IMR-90 (cell line): ENCODE results near the gene LRRC7. TPM values are rescaled to one million over a fixed set of nuclear protein-coding genes. Genes with fewer than 3 reads are reported as not detected.

ENCODE experiments used
- ATAC-seq: fragments of 200-7000 bp; cut with Tn5 transposase; 2 replicates; pipeline ENCODE4 v1.9.1; 2020; ENCODE audit warnings: low read depth, mild to moderate bottlenecking, moderate library complexity
- BruUV-seq: library from RNA; stranded (reverse); fragments of 400-500 nt; replicated peaks from 2 replicates; lab custom pipeline; 2021; lab: Mats Ljungman, UMichigan
- CTCF ChIA-PET: fragments of 300-600 bp; formaldehyde crosslinking; extraction: SDS; loops from one replicate; lab custom pipeline; 2021; ENCODE audit warnings: antibody characterized with exemption; lab: Yijun Ruan, JAX
- POLR2A ChIA-PET: fragments of 300-600 bp; sonication (Branson Sonifier 250); formaldehyde crosslinking; loops from one replicate; lab custom pipeline; 2022; ENCODE audit warnings: antibody characterized with exemption; ENCODE audit not compliant: unreplicated experiment; lab: Charles Lee
- DNase-seq: peaks from one replicate; pipeline ENCODE4 v3.0.0; 2013
- H2AFZ ChIP-seq: replicated peaks from 2 replicates; pipeline ENCODE3; 2013; ENCODE audit warnings: low read length, mild to moderate bottlenecking; ENCODE audit not compliant: poor library complexity
- H2AK5ac ChIP-seq: 2 replicates; pipeline ENCODE4 v1.6.1; 2013; ENCODE audit warnings: low read depth, low read length, inconsistent platforms
- H2AK9ac ChIP-seq: replicated peaks from 2 replicates; pipeline ENCODE3; 2013; ENCODE audit warnings: mild to moderate bottlenecking, low read depth, low read length, moderate library complexity; ENCODE audit not compliant: poor library complexity
- H2BK120ac ChIP-seq: 2 replicates; pipeline ENCODE4 v1.6.1; 2013; ENCODE audit warnings: low read depth, low read length, inconsistent platforms
- H2BK15ac ChIP-seq: 3 replicates; pipeline ENCODE4 v1.6.1; 2013; ENCODE audit warnings: low read depth, low read length, inconsistent platforms
- H2BK20ac ChIP-seq: 2 replicates; pipeline ENCODE4 v1.6.1; 2013; ENCODE audit warnings: low read depth, mild to moderate bottlenecking, inconsistent platforms, low read length, moderate library complexity
- H2BK5ac ChIP-seq: 2 replicates; pipeline ENCODE4 v1.6.1; 2013; ENCODE audit warnings: mild to moderate bottlenecking, low read depth, low read length, inconsistent platforms; ENCODE audit not compliant: poor library complexity, severe bottlenecking
- H3K14ac ChIP-seq: replicated peaks from 2 replicates; pipeline ENCODE4 v1.6.1; 2013; ENCODE audit warnings: low read depth, low read length, inconsistent platforms
- H3K18ac ChIP-seq: 2 replicates; pipeline ENCODE4 v1.6.1; 2013; ENCODE audit warnings: low read depth, low read length, control low read depth
- H3K23ac ChIP-seq: 2 replicates; pipeline ENCODE4 v1.6.1; 2013; ENCODE audit warnings: low read depth, low read length, inconsistent platforms
- H3K27ac ChIP-seq: 2 replicates; pipeline ENCODE4 v1.5.1; 2013; ENCODE audit warnings: mild to moderate bottlenecking, control low read depth, low read length; ENCODE audit not compliant: insufficient read depth
- H3K27me3 ChIP-seq: 2 replicates; pipeline ENCODE4 v1.6.1; 2013; ENCODE audit warnings: low read length; ENCODE audit not compliant: control insufficient read depth, insufficient read depth
- H3K36me3 ChIP-seq: 2 replicates; pipeline ENCODE4 v1.6.1; 2013; ENCODE audit warnings: low read length, mixed read lengths; ENCODE audit not compliant: control insufficient read depth, insufficient read depth
- H3K4ac ChIP-seq: 2 replicates; pipeline ENCODE4 v1.6.1; 2013; ENCODE audit warnings: low read depth, low read length, inconsistent platforms
- H3K4me1 ChIP-seq: 2 replicates; pipeline ENCODE4 v1.6.1; 2013; ENCODE audit warnings: low read length, mixed read lengths; ENCODE audit not compliant: control insufficient read depth, insufficient read depth
- H3K4me2 ChIP-seq: 2 replicates; pipeline ENCODE4 v1.6.1; 2013; ENCODE audit warnings: low read depth, mild to moderate bottlenecking, control low read depth, low read length, moderate library complexity
- H3K4me3 ChIP-seq: 2 replicates; pipeline ENCODE4 v1.5.1; 2013; ENCODE audit warnings: low read depth, mild to moderate bottlenecking, control low read depth, low read length, moderate library complexity; ENCODE audit not compliant: insufficient read depth
- H3K56ac ChIP-seq: 2 replicates; pipeline ENCODE4 v1.6.1; 2013; ENCODE audit warnings: low read length, inconsistent platforms; ENCODE audit not compliant: insufficient read depth; ENCODE audit errors: extremely low read depth
- H3K79me1 ChIP-seq, 2 experiments: 2 replicates each; pipeline ENCODE4 v1.6.1; 2013; ENCODE audit warnings: low read length in 2 of 2, inconsistent platforms in 1 of 2, low read depth in 1 of 2
- H3K9ac ChIP-seq: 2 replicates; pipeline ENCODE4 v1.6.1; 2013; ENCODE audit warnings: low read depth, low read length, control low read depth
- H3K9me1 ChIP-seq: 2 replicates; pipeline ENCODE4 v1.6.1; 2013; ENCODE audit warnings: low read length, inconsistent platforms; ENCODE audit not compliant: insufficient read depth
- H3K9me3 ChIP-seq: 2 replicates; pipeline ENCODE4 v1.6.1; 2013; ENCODE audit warnings: low read length; ENCODE audit not compliant: control insufficient read depth, insufficient read depth
- H4K20me1 ChIP-seq: 2 replicates; pipeline ENCODE4 v1.6.1; 2013; ENCODE audit warnings: low read length, inconsistent platforms; ENCODE audit not compliant: insufficient read depth
- H4K5ac ChIP-seq: 2 replicates; pipeline ENCODE4 v1.6.1; 2013; ENCODE audit warnings: mild to moderate bottlenecking, low read depth, low read length, control low read depth
- H4K8ac ChIP-seq, 2 experiments: 2 replicates each; pipeline ENCODE4 v1.6.1; 2013; ENCODE audit warnings: low read depth in 2 of 2, low read length in 2 of 2, control low read depth in 1 of 2, inconsistent platforms in 1 of 2
- H4K91ac ChIP-seq: 2 replicates; pipeline ENCODE4 v1.6.1; 2013; ENCODE audit warnings: low read depth, low read length, inconsistent platforms; ENCODE audit not compliant: insufficient read depth
- BHLHE40 ChIP-seq: fragments of 150-350 bp; IDR thresholded peaks from 2 replicates; pipeline ENCODE4 v1.6.1; 2016; ENCODE audit warnings: mild to moderate bottlenecking, low read depth, low read length
- ELK1 ChIP-seq: fragments of 150-350 bp; IDR thresholded peaks from 2 replicates; pipeline ENCODE4 v1.6.1; 2016; ENCODE audit warnings: low read depth, mild to moderate bottlenecking, low read length, moderate library complexity, borderline replicate concordance
- MAFK ChIP-seq: IDR thresholded peaks from 2 replicates; pipeline ENCODE4 v1.6.1; 2012; ENCODE audit warnings: low read depth, low read length, improper control_type of control experiment
- NFE2L2 ChIP-seq: fragments of 150-350 bp; IDR thresholded peaks from 2 replicates; pipeline ENCODE4 v1.6.1; 2016; ENCODE audit warnings: low read depth, mild to moderate bottlenecking, low read length
- RAD21 ChIP-seq: IDR thresholded peaks from 2 replicates; pipeline ENCODE4 v1.6.1; 2012; ENCODE audit warnings: low read length, improper control_type of control experiment
- RCOR1 ChIP-seq: IDR thresholded peaks from 2 replicates; pipeline ENCODE4 v1.6.1; 2012; ENCODE audit warnings: mild to moderate bottlenecking, low read length, improper control_type of control experiment; ENCODE audit not compliant: insufficient replicate concordance
- RFX5 ChIP-seq: IDR thresholded peaks from 2 replicates; pipeline ENCODE4 v1.8.0; 2012; ENCODE audit warnings: low read depth, mild to moderate bottlenecking, low read length, moderate library complexity
- SMC3 ChIP-seq: fragments of 150-350 bp; IDR thresholded peaks from 2 replicates; pipeline ENCODE4 v1.6.1; 2016; ENCODE audit warnings: low read depth, mild to moderate bottlenecking, antibody characterized with exemption, low read length, moderate library complexity
- USF2 ChIP-seq: fragments of 150-350 bp; IDR thresholded peaks from 2 replicates; pipeline ENCODE4 v1.6.1; 2017; ENCODE audit warnings: mild to moderate bottlenecking, antibody characterized with exemption, low read length, low read depth
- WGBS, 2 experiments: methylation state at CpG; one replicate each; pipeline versions ENCODE4 v1.1.5 to v1.1.7; 2013; ENCODE audit warnings: missing lambda C conversion rate in 2 of 2; ENCODE audit not compliant: insufficient read length in 1 of 2; ENCODE audit errors: extremely low coverage in 2 of 2; 5-methylcytosine and 5-hydroxymethylcytosine counted together
- dilution Hi-C: fragments of 300-500 bp; cut with HindIII; formaldehyde crosslinking; loops from one replicate; pipeline ENCODE4 v1.14.3; 2018; ENCODE audit warnings: low sequenced_read_pairs; ENCODE audit not compliant: unreplicated experiment
- in situ Hi-C: fragments of 300-500 bp; cut with MboI; formaldehyde crosslinking; loops from 3 replicates; pipeline ENCODE4 v1.14.3; 2019; ENCODE audit warnings: low sequenced_read_pairs, inconsistent platforms, mixed read lengths
- intact Hi-C: fragments of 100-400 bp; cut with micrococcal nuclease; formaldehyde crosslinking; loops from 2 replicates; pipeline ENCODE4 v1.10.0; 2022
- polyA plus RNA-seq, 3 experiments: library from polyadenylated mRNA; depleted of rRNA; stranded (reverse); fragments of >200 nt; gene quantifications; 2 replicates each; pipeline ENCODE4 v1.2.3, GENCODE V29; 2012; ENCODE audit warnings: low replicate concordance in 1 of 3
- total RNA-seq: library from RNA; depleted of rRNA; stranded (reverse); fragments of >200 nt; gene quantifications from 2 replicates; pipeline ENCODE4 v1.2.3, GENCODE V29; 2012
- TF ChIP-seq, protein P1 (sequence below): conservative IDR thresholded peaks from 2 replicates; pipeline ENCODE4 v1.5.1; 2012; ENCODE audit warnings: mild to moderate bottlenecking, low read depth, low read length, improper control_type of control experiment

Gene LRRC7
- total and polyA plus RNA-seq, 2 of the 4 experiments (the other 2 are of a cell fraction) = under 0.01 to 0.02 TPM

- H2AK9ac ChIP-seq = no peak overlapping the region
- no peak overlapping the region for H4K5ac ChIP-seq
- ChIA-PET CTCF (no interaction called here), POLR2A (no interaction called here)
- no peaks in the 10 kb centered on the region for H3K9me1 ChIP-seq
- no peaks in the 10 kb centered on the region for H3K9me3 ChIP-seq
- H2BK15ac ChIP-seq = no peak overlapping the region
- H2BK5ac ChIP-seq = no peak overlapping the region
- no peak overlapping the region for H2BK120ac ChIP-seq
- H2AK5ac ChIP-seq = no peak overlapping the region
- no peak overlapping the region for H3K4me2 ChIP-seq
- H3K18ac ChIP-seq = no peak overlapping the region
- H3K4me3 ChIP-seq = no peak overlapping the region
- WGBS, 2 experiments = no CpG with 5 or more reads among the region's 2 CpGs
- TF ChIP-seq RCOR1 = no peak
- no peak for TF ChIP-seq RFX5
- TF ChIP-seq BHLHE40 = no peak
- no peak for TF ChIP-seq SMC3
- TF ChIP-seq MAFK = no peak
- no peak for TF ChIP-seq RAD21
- no peak for TF ChIP-seq ELK1
- no peak for TF ChIP-seq USF2
- TF ChIP-seq, protein P1, sequence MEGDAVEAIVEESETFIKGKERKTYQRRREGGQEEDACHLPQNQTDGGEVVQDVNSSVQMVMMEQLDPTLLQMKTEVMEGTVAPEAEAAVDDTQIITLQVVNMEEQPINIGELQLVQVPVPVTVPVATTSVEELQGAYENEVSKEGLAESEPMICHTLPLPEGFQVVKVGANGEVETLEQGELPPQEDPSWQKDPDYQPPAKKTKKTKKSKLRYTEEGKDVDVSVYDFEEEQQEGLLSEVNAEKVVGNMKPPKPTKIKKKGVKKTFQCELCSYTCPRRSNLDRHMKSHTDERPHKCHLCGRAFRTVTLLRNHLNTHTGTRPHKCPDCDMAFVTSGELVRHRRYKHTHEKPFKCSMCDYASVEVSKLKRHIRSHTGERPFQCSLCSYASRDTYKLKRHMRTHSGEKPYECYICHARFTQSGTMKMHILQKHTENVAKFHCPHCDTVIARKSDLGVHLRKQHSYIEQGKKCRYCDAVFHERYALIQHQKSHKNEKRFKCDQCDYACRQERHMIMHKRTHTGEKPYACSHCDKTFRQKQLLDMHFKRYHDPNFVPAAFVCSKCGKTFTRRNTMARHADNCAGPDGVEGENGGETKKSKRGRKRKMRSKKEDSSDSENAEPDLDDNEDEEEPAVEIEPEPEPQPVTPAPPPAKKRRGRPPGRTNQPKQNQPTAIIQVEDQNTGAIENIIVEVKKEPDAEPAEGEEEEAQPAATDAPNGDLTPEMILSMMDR = no peak
- TF ChIP-seq NFE2L2 = no peak
- no peak overlapping the region for H3K56ac ChIP-seq
- H3K27ac ChIP-seq = no peak overlapping the region
- H4K91ac ChIP-seq = no peak overlapping the region
- no peaks in the 10 kb centered on the region for H3K36me3 ChIP-seq
- H4K20me1 ChIP-seq = no peaks in the 10 kb centered on the region
- dilution Hi-C loops = no loop called here
- H3K27me3 ChIP-seq = no peaks in the 10 kb centered on the region
- no peak overlapping the region for H3K23ac ChIP-seq
- no peak overlapping the region for H3K14ac ChIP-seq
- H3K9ac ChIP-seq = no peak overlapping the region
- in situ Hi-C loops = no loop called here
- no peak overlapping the region for H4K8ac ChIP-seq
- no peak for DNase-seq
- H3K4me1 ChIP-seq = no peaks in the 10 kb centered on the region
- intact Hi-C loops = no loop called here
- no peak overlapping the region for H2BK20ac ChIP-seq
- BruUV-seq = no TSS peak
- H3K79me1 ChIP-seq = no peaks in the 10 kb centered on the region
- ATAC-seq = no peak
- H2AFZ ChIP-seq = no peak overlapping the region
- H3K4ac ChIP-seq = no peak overlapping the region
Observed at GRCh38 chr1:69688193-69688592, 120.5 kb downstream of the LRRC7 start.
